Measurements from ENCODE around the gene ARL1.

GRCh38 chr12:101379149-101379548 lies 28.4 kb downstream of the ARL1 start:
- TF ChIP-seq POLR2AphosphoS5 (IDR thresholded peaks at IDR 0.05; ENCODE audit: low read depth, low read length), result no peak
- TF ChIP-seq POLR2A (IDR thresholded peaks at IDR 0.05; ENCODE audit: low read depth, low read length), result no peak
